ENCODE measurements around the gene ICE2. TPM values are rescaled to one million over a fixed set of nuclear protein-coding genes. Genes with fewer than 3 reads are reported as not detected.

ICE2 gene
- total and polyA plus RNA-seq, 2 of the 8 experiments (the other 6 are each of a cell fraction or from before 2014, with no cell fraction given) = 40.0 to 87.3 TPM

GRCh38 chr15:60507596-60508424, 28.9 kb upstream of the ICE2 start (continued):
- TF ChIP-seq RAD21 (IDR thresholded peaks at IDR 0.05 in 1 of 2, conservative IDR thresholded peaks at IDR 0.05 in 1 of 2; ENCODE audit: low read depth in 2 of 2, low read length in 2 of 2) (peak; percentile 86 to 88), SRF (IDR thresholded peaks at IDR 0.05; ENCODE audit: low read depth, low read length) (no peak)

Data from H1 (cell line).